OCI-LY7 (cell line): ENCODE data around the gene TMEM89. TPM values are rescaled to one million over a fixed set of nuclear protein-coding genes. Genes with fewer than 3 reads are reported as not detected.

Experiments used
- BruUV-seq: library from RNA; stranded (reverse); fragments of 400-500 nt; replicated peaks from 2 replicates; lab custom pipeline; 2021; lab: Mats Ljungman, UMichigan
- CTCF ChIA-PET: fragments of 300-600 bp; sonication (Branson Sonifier 250); formaldehyde crosslinking; loops from one replicate; lab custom pipeline; 2022; ENCODE audit warnings: antibody characterized with exemption; ENCODE audit not compliant: unreplicated experiment; lab: Charles Lee
- POLR2A ChIA-PET: fragments of 300-600 bp; sonication (Branson Sonifier 250); formaldehyde crosslinking; loops from one replicate; lab custom pipeline; 2022; ENCODE audit warnings: antibody characterized with exemption; lab: Charles Lee
- DNase-seq: peaks from one replicate; pipeline ENCODE4 v3.0.0-alpha.2; 2015; ENCODE audit warnings: low spot score
- H2AFZ ChIP-seq: fragments of 200-600 bp; sonication (generic), shearing (Covaris generic); 2 replicates; pipeline ENCODE4 v1.6.1; 2014; ENCODE audit warnings: mild to moderate bottlenecking, antibody characterized with exemption, low read length, moderate library complexity
- H3K27ac ChIP-seq: fragments of 200-600 bp; sonication (generic); 2 replicates; pipeline ENCODE4 v1.5.1; 2014; ENCODE audit warnings: mixed run types, low read depth, mild to moderate bottlenecking, moderate library complexity, low read length, inconsistent platforms; ENCODE audit not compliant: poor library complexity, severe bottlenecking
- H3K36me3 ChIP-seq: fragments of 200-600 bp; sonication (generic); 2 replicates; pipeline ENCODE4 v1.6.1; 2014; ENCODE audit warnings: mild to moderate bottlenecking, antibody characterized with exemption, low read length, moderate library complexity, mixed read lengths; ENCODE audit not compliant: insufficient read depth
- H3K4me1 ChIP-seq: fragments of 200-600 bp; sonication (generic); 2 replicates; pipeline ENCODE4 v1.5.1; 2014; ENCODE audit warnings: mild to moderate bottlenecking, low read length; ENCODE audit not compliant: insufficient read depth, poor library complexity, severe bottlenecking
- H3K4me2 ChIP-seq: fragments of 200-600 bp; sonication (generic); 2 replicates; pipeline ENCODE4 v1.6.1; 2014; ENCODE audit warnings: mild to moderate bottlenecking, low read length
- H3K4me3 ChIP-seq: fragments of 200-600 bp; sonication (generic); 2 replicates; pipeline ENCODE4 v1.5.1; 2014; ENCODE audit warnings: mild to moderate bottlenecking, low read depth, low read length; ENCODE audit not compliant: poor library complexity, severe bottlenecking
- H3K79me2 ChIP-seq: fragments of 200-600 bp; sonication (generic); 2 replicates; pipeline ENCODE4 v1.6.1; 2016; ENCODE audit warnings: low read depth, mild to moderate bottlenecking, low read length, moderate library complexity, mixed read lengths; ENCODE audit not compliant: insufficient read depth
- H3K9me2 ChIP-seq: fragments of 200-600 bp; sonication (generic); 2 replicates; pipeline ENCODE4 v1.6.1; 2016; ENCODE audit warnings: mild to moderate bottlenecking, low read length, mixed read lengths; ENCODE audit not compliant: insufficient read depth
- H3K9me3 ChIP-seq: fragments of 200-600 bp; sonication (generic); 2 replicates; pipeline ENCODE4 v1.6.1; 2014; ENCODE audit warnings: mild to moderate bottlenecking, mixed run types, low read length, mixed read lengths
- H4K20me1 ChIP-seq: fragments of 200-600 bp; sonication (generic); 2 replicates; pipeline ENCODE4 v1.6.1; 2014; ENCODE audit warnings: mild to moderate bottlenecking, antibody characterized with exemption, low read length, moderate library complexity, mixed read lengths; ENCODE audit not compliant: insufficient read depth
- CTCF ChIP-seq: fragments of 200-600 bp; sonication (generic); conservative IDR thresholded peaks from 2 replicates; pipeline ENCODE4 v1.5.1; 2014; ENCODE audit warnings: mild to moderate bottlenecking, antibody characterized with exemption, low read length, moderate library complexity, mixed read lengths
- EZH2phosphoT487 ChIP-seq: fragments of 200-600 bp; sonication (generic); IDR thresholded peaks from 2 replicates; pipeline ENCODE4 v1.6.1; 2018; ENCODE audit warnings: low read depth, borderline replicate concordance, mild to moderate bottlenecking, mixed run types, antibody characterized with exemption, low read length, moderate library complexity, mixed read lengths
- intact Hi-C: fragments of 100-400 bp; cut with micrococcal nuclease; formaldehyde crosslinking; loops from one replicate; pipeline ENCODE4 v1.10.0; 2022; ENCODE audit not compliant: unreplicated experiment
- total RNA-seq, 2 experiments: library from RNA; depleted of rRNA in 1 of 2; stranded (reverse); fragments of >200 nt in 1 of 2; shearing (Covaris generic) in 1 of 2; gene quantifications; 2 replicates each; pipeline ENCODE4 v1.2.3, GENCODE V29; 2014 to 2022

The TMEM89 gene
- total RNA-seq, 2 experiments from 2014 or later: 1.6 TPM; not detected in 1

DNA sequence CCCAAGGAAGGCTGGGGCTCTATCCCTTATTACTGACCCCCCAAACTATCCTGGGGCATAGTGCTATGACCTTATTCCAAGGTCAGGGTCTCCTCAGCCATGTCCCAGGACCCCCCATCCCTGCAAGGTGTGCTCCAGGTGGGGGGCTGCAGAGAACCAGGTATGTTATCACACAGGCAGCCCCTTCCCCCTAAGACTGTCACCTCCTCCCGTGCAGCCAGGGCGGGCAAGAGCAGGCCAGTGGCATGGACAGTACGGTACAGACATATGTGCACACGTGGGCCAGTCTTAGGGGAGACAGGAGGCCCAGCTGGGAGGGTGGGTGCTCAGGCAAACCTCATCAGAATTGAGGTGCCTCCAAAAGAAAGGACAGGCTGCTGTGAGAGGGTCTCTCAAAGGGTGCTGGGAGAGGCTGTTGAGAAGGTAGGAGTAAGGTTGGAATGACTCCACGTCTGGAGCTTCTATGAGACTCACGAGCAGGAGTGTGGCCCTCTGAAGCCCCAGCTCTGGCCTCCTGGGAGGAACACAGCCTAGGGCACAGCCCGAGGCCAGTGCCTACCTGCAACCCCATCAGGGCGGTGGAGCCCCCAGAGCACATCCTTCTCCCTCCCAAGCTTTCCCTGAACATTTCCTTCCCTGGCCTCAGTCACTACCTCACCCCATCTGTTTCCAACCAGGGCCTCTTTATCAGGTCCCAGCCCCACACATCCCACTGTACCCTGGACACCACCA, 24.7 kb downstream of the TMEM89 start:
- Histone ChIP-seq H3K4me2 (no peak overlapping the region), H4K20me1 (no peaks in the 10 kb centered on the region), H3K4me3 (no peak overlapping the region), H3K9me2 (no peaks in the 10 kb centered on the region), H3K79me2 (no peaks in the 10 kb centered on the region), H2AFZ (no peak overlapping the region), H3K9me3 (no peaks in the 10 kb centered on the region), H3K36me3 (peaks cover 47% of the 10 kb centered on the region), H3K27ac (no peak overlapping the region), H3K4me1 (no peaks in the 10 kb centered on the region)
- TF ChIP-seq CTCF: no peak
- TF ChIP-seq EZH2phosphoT487: no peak
- ChIA-PET CTCF (interaction anchor here (0.5 kb wide), 1 partner anchor 398 kb away, joined by 3 read pairs; no protein-coding TSS in a partner anchor), POLR2A (interaction anchor here (0.6 to 0.7 kb wide), 2 partner anchors 20 to 27 kb away, joined by 3 to 5 read pairs; no protein-coding TSS in a partner anchor)
- BruUV-seq: no TSS peak
- DNase-seq: no peak
- intact Hi-C loops: no loop called here

DNA sequence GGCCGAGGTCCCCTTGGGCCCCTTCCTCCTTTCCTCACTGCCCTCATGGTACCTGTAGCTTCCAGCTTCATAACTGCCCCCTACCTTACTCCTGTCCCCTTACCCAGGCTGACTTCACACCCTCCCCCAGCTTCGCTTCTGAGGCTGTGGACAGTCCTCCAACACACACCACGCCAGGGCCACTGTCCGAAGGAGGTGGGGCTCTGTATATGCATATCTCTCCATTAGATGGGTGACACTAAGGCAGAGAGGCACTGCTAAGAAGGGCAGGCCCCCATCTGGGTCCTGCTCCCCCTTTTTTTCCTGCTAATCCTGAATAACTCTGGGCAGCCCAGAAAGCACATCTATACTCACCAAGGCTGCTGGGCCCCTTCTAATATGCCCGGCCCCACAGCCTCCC, 25.4 kb downstream of the TMEM89 start:
- H3K27ac ChIP-seq: no peak overlapping the region
- intact Hi-C loops: no loop called here
- H3K79me2 ChIP-seq: no peaks in the 10 kb centered on the region
- H2AFZ ChIP-seq: no peak overlapping the region
- no peak overlapping the region for H3K4me2 ChIP-seq
- no peak for DNase-seq
- no peak overlapping the region for H3K4me3 ChIP-seq
- no peaks in the 10 kb centered on the region for H3K9me3 ChIP-seq
- TF ChIP-seq EZH2phosphoT487 (no peak), CTCF (no peak)
- POLR2A ChIA-PET: no interaction called here
- no peaks in the 10 kb centered on the region for H3K4me1 ChIP-seq
- peaks cover 40% of the 10 kb centered on the region for H3K36me3 ChIP-seq
- CTCF ChIA-PET: no interaction called here
- no peaks in the 10 kb centered on the region for H4K20me1 ChIP-seq
- H3K9me2 ChIP-seq: no peaks in the 10 kb centered on the region
- no TSS peak for BruUV-seq

- Histone ChIP-seq H3K36me3 (peaks cover 34% of the 10 kb centered on the region), H3K4me2 (no peak overlapping the region), H4K20me1 (no peaks in the 10 kb centered on the region), H3K27ac (no peak overlapping the region), H3K4me1 (no peaks in the 10 kb centered on the region), H3K4me3 (no peak overlapping the region), H3K79me2 (no peaks in the 10 kb centered on the region), H3K9me2 (no peaks in the 10 kb centered on the region), H3K9me3 (no peaks in the 10 kb centered on the region), H2AFZ (no peak overlapping the region)
- TF ChIP-seq CTCF: no peak
- no peak for TF ChIP-seq EZH2phosphoT487
- BruUV-seq: no TSS peak
- DNase-seq: no peak
- ChIA-PET POLR2A (no interaction called here), CTCF (no interaction called here)
- intact Hi-C loops: no loop called here
Measured at GRCh38 chr3:48595526-48596121, 25.9 kb downstream of the TMEM89 start.
